Cardiac muscle cell (in vitro differentiated cells and primary cell): ENCODE results near the gene KCNQ5. TPM values are rescaled to one million over a fixed set of nuclear protein-coding genes. Genes with fewer than 3 reads are reported as not detected.
A peak's percentile ranks its signal among the peaks of the same experiment; 100 is the strongest.

ENCODE experiments used
- DNase-seq, 2 donors: peaks; one replicate each; pipeline versions ENCODE4 v3.0.0 to v3.0.0-alpha.2; 2010 to 2017; ENCODE audit warnings: low read depth in 1 of 2, low spot score in 1 of 2
- H3K27ac ChIP-seq: fragments of 200-600 bp; sonication (generic); 2 replicates; pipeline ENCODE4 v1.5.1; 2016
- H3K27me3 ChIP-seq: fragments of 200-600 bp; sonication (generic); 2 replicates; pipeline ENCODE4 v1.6.0; 2016; ENCODE audit warnings: control low read depth
- H3K36me3 ChIP-seq: fragments of 200-600 bp; sonication (generic); 2 replicates; pipeline ENCODE4 v1.5.1; 2016; ENCODE audit warnings: control low read depth
- H3K4me1 ChIP-seq: fragments of 200-600 bp; sonication (generic); 2 replicates; pipeline ENCODE4 v1.8.1; 2017; ENCODE audit warnings: low read depth, mild to moderate bottlenecking, mixed run types
- H3K4me3 ChIP-seq: fragments of 200-600 bp; sonication (generic); 2 replicates; pipeline ENCODE4 v1.5.1; 2016; ENCODE audit warnings: mild to moderate bottlenecking
- H3K9me3 ChIP-seq: fragments of 200-600 bp; sonication (generic); 2 replicates; pipeline ENCODE4 v1.5.1; 2017; ENCODE audit warnings: low read depth, mild to moderate bottlenecking, control low read depth
- CTCF ChIP-seq: IDR thresholded peaks from 2 replicates; pipeline ENCODE4 v1.5.1; 2012; ENCODE audit warnings: low read depth, mild to moderate bottlenecking, low read length
- polyA plus RNA-seq: library from polyadenylated mRNA; unstranded; fragments of >200 nt; fragmentation: Nextera tagmentation; extraction: Ambion mirVana; gene quantifications from 2 replicates; pipeline ENCODE4 v1.2.1, GENCODE V29; 2016
- total RNA-seq: library from RNA; depleted of rRNA; stranded (reverse); fragments of >200 nt; gene quantifications from 2 replicates; pipeline ENCODE4 v1.2.3, GENCODE V29; 2016

The KCNQ5 gene
- total and polyA plus RNA-seq, 2 experiments from 2014 or later, result 31.4 to 45.4 TPM

- no peak for DNase-seq
- no peaks in the 10 kb centered on the region for H3K4me1 ChIP-seq
- H3K27ac ChIP-seq, result no peak overlapping the region
- no peak for TF ChIP-seq CTCF
- no peaks in the 10 kb centered on the region for H3K27me3 ChIP-seq
- H3K36me3 ChIP-seq, result peaks cover 28% of the 10 kb centered on the region
- no peaks in the 10 kb centered on the region for H3K9me3 ChIP-seq
- no peak overlapping the region for H3K4me3 ChIP-seq
Measured at GRCh38 chr6:73004861-73005260, 383.0 kb downstream of the KCNQ5 start.

- no peak overlapping the region for H3K27ac ChIP-seq
- H3K27me3 ChIP-seq, result no peaks in the 10 kb centered on the region
- no peak for DNase-seq
- no peaks in the 10 kb centered on the region for H3K4me1 ChIP-seq
- H3K9me3 ChIP-seq, result no peaks in the 10 kb centered on the region
- peaks cover 30% of the 10 kb centered on the region for H3K36me3 ChIP-seq
- no peak for TF ChIP-seq CTCF
- no peak overlapping the region for H3K4me3 ChIP-seq
Measured at GRCh38 chr6:73006146-73006545, 384.3 kb downstream of the KCNQ5 start.

- no peaks in the 10 kb centered on the region for H3K4me1 ChIP-seq
- peak in 1 of 2 donors; percentile 22 for DNase-seq
- no peak overlapping the region for H3K27ac ChIP-seq
- no peak for TF ChIP-seq CTCF
- H3K36me3 ChIP-seq, result peaks cover 25% of the 10 kb centered on the region
- H3K9me3 ChIP-seq, result no peaks in the 10 kb centered on the region
- no peaks in the 10 kb centered on the region for H3K27me3 ChIP-seq
- H3K4me3 ChIP-seq, result no peak overlapping the region
Measured at GRCh38 chr6:73011945-73012344, 390.1 kb downstream of the KCNQ5 start.

- Histone ChIP-seq H3K27ac (no peak overlapping the region), H3K4me1 (no peaks in the 10 kb centered on the region), H3K36me3 (no peaks in the 10 kb centered on the region), H3K27me3 (no peaks in the 10 kb centered on the region), H3K9me3 (no peaks in the 10 kb centered on the region), H3K4me3 (no peak overlapping the region)
- no peak for TF ChIP-seq CTCF
- DNase-seq, result no peak
Measured at GRCh38 chr6:73017476-73017875, 395.6 kb downstream of the KCNQ5 start.

GRCh38 chr6:73024598-73024997 lies 402.7 kb downstream of the KCNQ5 start:
- H3K27me3 ChIP-seq, result no peaks in the 10 kb centered on the region
- H3K36me3 ChIP-seq, result no peaks in the 10 kb centered on the region
- no peaks in the 10 kb centered on the region for H3K4me1 ChIP-seq
- H3K4me3 ChIP-seq, result no peak overlapping the region
- H3K27ac ChIP-seq, result no peak overlapping the region
- DNase-seq, result no peak
- no peaks in the 10 kb centered on the region for H3K9me3 ChIP-seq
- TF ChIP-seq CTCF, result no peak

- no peak overlapping the region for H3K27ac ChIP-seq
- H3K9me3 ChIP-seq, result no peaks in the 10 kb centered on the region
- no peak for TF ChIP-seq CTCF
- H3K4me1 ChIP-seq, result peaks cover 18% of the 10 kb centered on the region
- DNase-seq, result no peak
- no peak overlapping the region for H3K4me3 ChIP-seq
- H3K27me3 ChIP-seq, result no peaks in the 10 kb centered on the region
- H3K36me3 ChIP-seq, result no peaks in the 10 kb centered on the region
Measured at GRCh38 chr6:73027691-73028090, 405.8 kb downstream of the KCNQ5 start.
